HepG2 (cell line): ENCODE measurements around the gene GALNT9. TPM values are rescaled to one million over a fixed set of nuclear protein-coding genes. Genes with fewer than 3 reads are reported as not detected.

ENCODE experiments used
- ATAC-seq: fragments of 200-7000 bp; cut with Tn5 transposase; 3 replicates; pipeline ENCODE4 v1.9.1; 2020; ENCODE audit warnings: mild to moderate bottlenecking, moderate library complexity
- BruUV-seq: library from RNA; stranded (reverse); fragments of 400-500 nt; replicated peaks from 2 replicates; lab custom pipeline; 2021; lab: Mats Ljungman, UMichigan
- CTCF ChIA-PET: fragments of 300-600 bp; formaldehyde crosslinking; extraction: SDS; loops from one replicate; lab custom pipeline; 2021; ENCODE audit warnings: low total read pairs, inconsistent platforms, low intra/inter-chr PET ratio; lab: Yijun Ruan, JAX
- POLR2A ChIA-PET: fragments of 350-600 bp; sonication (Branson Sonifier 250); formaldehyde crosslinking; loops from one replicate; lab custom pipeline; 2020; ENCODE audit warnings: antibody characterized with exemption, inconsistent platforms; lab: Yijun Ruan, JAX
- DNase-seq: peaks from one replicate; pipeline ENCODE4 v3.0.0-alpha.2; 2015; ENCODE audit warnings: low spot score
- FAIRE-seq: peaks from 3 replicates; lab custom pipeline; 2011; peaks lifted over from hg19 to GRCh38; lab: Jason Lieb, UNC
- H2AFZ ChIP-seq: one replicate; pipeline ENCODE4 v1.6.1; 2011; ENCODE audit warnings: low read length, inconsistent platforms
- H3K27ac ChIP-seq: fragments of 300-600 bp; 3 replicates; pipeline ENCODE4 v1.8.0; 2011; ENCODE audit warnings: mixed run types, mild to moderate bottlenecking, mixed read lengths, low read length, inconsistent platforms; ENCODE audit not compliant: insufficient read depth; ENCODE audit errors: extremely low read length
- H3K27me3 ChIP-seq, 2 experiments: fragments of 200-600 bp in 1 of 2; 2 replicates in 1 of 2; 3 replicates in 1 of 2; pipeline versions ENCODE4 v1.6.0 to v1.8.0; 2011; ENCODE audit warnings: low read length in 2 of 2, mild to moderate bottlenecking in 2 of 2, moderate library complexity in 2 of 2, inconsistent platforms in 1 of 2; ENCODE audit not compliant: insufficient read depth in 2 of 2, control insufficient read depth in 1 of 2
- H3K36me3 ChIP-seq, 2 experiments: fragments of 200-600 bp in 1 of 2; replicated peaks in 1 of 2; 2 replicates in 1 of 2; 3 replicates in 1 of 2; pipeline versions ENCODE4 v1.5.1 to v1.8.0; 2011; ENCODE audit warnings: low read length in 2 of 2, inconsistent platforms in 1 of 2; ENCODE audit not compliant: insufficient read depth in 2 of 2, control insufficient read depth in 1 of 2
- H3K4me1 ChIP-seq: 2 replicates; pipeline ENCODE4 v1.5.1; 2012; ENCODE audit warnings: low read length, inconsistent platforms; ENCODE audit not compliant: insufficient read depth
- H3K4me2 ChIP-seq: 2 replicates; pipeline ENCODE4 v1.6.0; 2011; ENCODE audit warnings: low read depth, low read length, inconsistent platforms
- H3K4me3 ChIP-seq, 3 experiments: fragments of 200-600 bp in 1 of 3; sonication (generic), shearing (Covaris generic) in 1 of 3; replicated peaks in 1 of 3; 2 replicates each; pipeline ENCODE4 v1.5.1; 2011 to 2016; ENCODE audit warnings: low read length in 3 of 3, inconsistent platforms in 2 of 3, low read depth in 2 of 3, mild to moderate bottlenecking in 2 of 3, control low read depth in 1 of 3, mixed read lengths in 1 of 3; ENCODE audit not compliant: insufficient read depth in 1 of 3
- H3K79me2 ChIP-seq: one replicate; pipeline ENCODE4 v1.6.1; 2011; ENCODE audit warnings: low read length, inconsistent platforms; ENCODE audit not compliant: insufficient read depth
- H3K9ac ChIP-seq: 2 replicates; pipeline ENCODE4 v1.6.0; 2011; ENCODE audit warnings: mild to moderate bottlenecking, low read depth, low read length, inconsistent platforms; ENCODE audit not compliant: insufficient read depth
- H3K9me3 ChIP-seq: 2 replicates; pipeline ENCODE4 v1.5.1; 2012; ENCODE audit warnings: mild to moderate bottlenecking, low read length
- H4K20me1 ChIP-seq: 2 replicates; pipeline ENCODE4 v1.6.0; 2011; ENCODE audit warnings: inconsistent platforms, mild to moderate bottlenecking, low read length, moderate library complexity; ENCODE audit not compliant: insufficient read depth
- ASH2L ChIP-seq: fragments of 300-600, 200-600 bp; sonication (generic); IDR thresholded peaks from 2 replicates; pipeline ENCODE4 v1.7.0; 2017; ENCODE audit warnings: low read depth, mild to moderate bottlenecking, moderate library complexity, mixed read lengths, low read length; ENCODE audit not compliant: insufficient read length
- HCFC1 ChIP-seq: fragments of 150-350 bp; IDR thresholded peaks from 2 replicates; pipeline ENCODE4 v1.6.1; 2014; ENCODE audit warnings: low read depth, low read length
- RARA ChIP-seq: IDR thresholded peaks from 2 replicates; pipeline ENCODE4 v1.6.1; 2016; ENCODE audit warnings: missing genetic modification reagents, missing compliant biosample characterization
- SAP130 ChIP-seq: IDR thresholded peaks from 2 replicates; pipeline ENCODE4 v1.6.1; 2016; ENCODE audit warnings: low read depth
- STAT6 ChIP-seq: sonication (generic); formaldehyde crosslinking; IDR thresholded peaks from 2 replicates; pipeline ENCODE4 v1.4.0; 2020; ENCODE audit warnings: missing genetic modification reagents, mild to moderate bottlenecking, borderline replicate concordance
- XBP1 ChIP-seq: sonication (generic); formaldehyde crosslinking; IDR thresholded peaks from 2 replicates; pipeline ENCODE4 v1.5.0; 2020; ENCODE audit warnings: missing genetic modification reagents
- ZFP36 ChIP-seq: fragments of 150-350 bp; IDR thresholded peaks from 2 replicates; pipeline ENCODE4 v1.6.1; 2018; ENCODE audit warnings: borderline replicate concordance, low read length, low read depth; ENCODE audit not compliant: partially characterized antibody
- ZNF550 ChIP-seq: sonication (generic); formaldehyde crosslinking; IDR thresholded peaks from 2 replicates; pipeline ENCODE4 v1.4.0; 2020; ENCODE audit warnings: mild to moderate bottlenecking, missing genetic modification reagents, borderline replicate concordance
- ZNF558 ChIP-seq: sonication (generic); formaldehyde crosslinking; IDR thresholded peaks from 2 replicates; pipeline ENCODE4 v1.9.0; 2022; ENCODE audit warnings: mild to moderate bottlenecking, missing genetic modification reagents, borderline replicate concordance
- WGBS: methylation state at CpG from one replicate; pipeline ENCODE4 v1.1.6; 2017; ENCODE audit warnings: low lambda C conversion rate; 5-methylcytosine and 5-hydroxymethylcytosine counted together
- in situ Hi-C: cut with HindIII; loops from 2 replicates; pipeline ENCODE4 v1.10.0; 2017; ENCODE audit warnings: low pct_unique_long_range_greater_than_20kb; ENCODE audit not compliant: extremely low pct_ligation_motif_present
- intact Hi-C: fragments of 100-400 bp; cut with micrococcal nuclease; formaldehyde crosslinking; loops from one replicate; pipeline ENCODE4 v1.10.0; 2022; ENCODE audit not compliant: unreplicated experiment
- polyA plus RNA-seq, 8 experiments: library from polyadenylated mRNA; depleted of rRNA in 3 of 8; stranded (reverse) in 7 of 8; unstranded in 1 of 8; fragments of >200 nt; fragmentation: Illumina TruSeq in 4 of 8; extraction: Trizol in 4 of 8; gene quantifications; 2 replicates each; pipeline versions ENCODE4 v1.2.1 to v1.2.3, GENCODE V29; 2011 to 2016; ENCODE audit warnings: low read depth in 4 of 8, missing spikeins in 1 of 8, mixed read lengths in 1 of 8; ENCODE audit not compliant: insufficient read depth in 1 of 8
- total RNA-seq, 5 experiments: library from RNA; depleted of rRNA; stranded (reverse); fragments of >200 nt; fragmentation: Illumina TruSeq; extraction: Trizol; gene quantifications; 2 replicates each; pipeline ENCODE4 v1.2.3, GENCODE V29; 2016; ENCODE audit warnings: low read depth in 1 of 5

The GALNT9 gene
- total and polyA plus RNA-seq, 2 of the 13 experiments (the other 11 are each of a cell fraction or from before 2014, with no cell fraction given) = 0.04 TPM; not detected in 1

- no peak for TF ChIP-seq STAT6 (CRISPR knock-in tag)
- TF ChIP-seq HCFC1 = no peak
- no peak for TF ChIP-seq RARA (CRISPR knock-in tag)
- no peak for TF ChIP-seq ASH2L
- TF ChIP-seq ZFP36 = no peak
- no peak for TF ChIP-seq ZNF550 (CRISPR knock-in tag)
Measured at GRCh38 chr12:132278401-132279183, 50.8 kb downstream of the GALNT9 start (continued).

- POLR2A ChIA-PET = no interaction called here
- Histone ChIP-seq H3K9ac (no peak overlapping the region), H3K27ac (no peak overlapping the region), H3K27me3 (peaks cover 20 to 86% of the 10 kb centered on the region in 2 experiments; a peak in 4 of 5 replicates), H3K79me2 (no peaks in the 10 kb centered on the region), H3K4me2 (no peak overlapping the region), H3K36me3 (no peaks in the 10 kb centered on the region), H3K9me3 (no peaks in the 10 kb centered on the region), H3K4me1 (peaks cover 22% of the 10 kb centered on the region), H2AFZ (no peak overlapping the region)
- CTCF ChIA-PET = no interaction called here
- ATAC-seq = no peak
- no peak for DNase-seq
- in situ Hi-C loops (no loop called here), intact Hi-C loops (no loop called here)
- no TSS peak for BruUV-seq
- WGBS = 46% methylated on average over 12 of the region's 12 CpGs
- FAIRE-seq = no peak
- no peak for TF ChIP-seq XBP1
- no peak for TF ChIP-seq SAP130 (CRISPR knock-in tag)
- TF ChIP-seq ZNF558 = no peak
- TF ChIP-seq, all 625 proteins: peak for 0
- Histone ChIP-seq H4K20me1 (no peaks in the 10 kb centered on the region), H3K4me3 (no peak overlapping the region)
Measured at GRCh38 chr12:132277949-132278348, 51.4 kb downstream of the GALNT9 start.
